GM23338 (cell line): ENCODE results near the gene TTC31.

Source experiments
- CTCF ChIP-seq, 2 experiments: fragments of 200-600 bp in 1 of 2; sonication (generic) in 1 of 2; conservative IDR thresholded peaks; 2 replicates each; pipeline versions ENCODE4 v1.5.1 to v1.6.1; 2016 to 2017; ENCODE audit warnings: antibody characterized with exemption in 2 of 2, low read depth in 2 of 2, mild to moderate bottlenecking in 2 of 2, moderate library complexity in 1 of 2
- EZH2 ChIP-seq: fragments of 200-600 bp; sonication (generic); IDR thresholded peaks from one replicate; pipeline ENCODE4 v1.8.0; 2017; ENCODE audit warnings: antibody characterized with exemption, mild to moderate bottlenecking, low read depth; ENCODE audit not compliant: unreplicated experiment
- NANOG ChIP-seq: IDR thresholded peaks from 2 replicates; pipeline ENCODE4 v1.6.1; 2016; ENCODE audit warnings: antibody characterized with exemption, borderline replicate concordance
- POLR2AphosphoS5 ChIP-seq: IDR thresholded peaks from 2 replicates; pipeline ENCODE4 v1.6.1; 2016; ENCODE audit warnings: antibody characterized with exemption, low read depth
- REST ChIP-seq: IDR thresholded peaks from one replicate; pipeline ENCODE4 v1.6.1; 2018; ENCODE audit warnings: antibody characterized with exemption; ENCODE audit not compliant: unreplicated experiment

DNA sequence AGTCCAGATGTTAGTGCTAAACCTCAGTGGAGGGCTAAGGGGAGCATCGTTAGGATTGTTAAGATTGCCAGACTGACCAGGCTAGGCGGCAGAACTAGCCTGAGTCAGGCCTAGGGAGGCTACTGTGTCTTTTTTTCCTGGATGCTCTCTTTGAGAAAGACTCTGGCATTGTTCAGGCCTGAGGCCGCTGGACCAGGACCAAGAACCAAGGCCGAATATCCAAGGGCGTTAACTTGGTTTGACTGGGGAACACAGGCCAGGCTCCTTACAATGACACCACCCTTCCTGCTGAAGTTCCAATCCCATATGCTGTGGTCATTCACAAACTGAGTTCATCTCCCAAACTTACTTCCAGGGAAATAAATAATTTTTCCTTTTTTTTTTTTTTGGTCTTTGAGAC lies 57.4 kb downstream of the TTC31 start:
- TF ChIP-seq CTCF (conservative IDR thresholded peaks at IDR 0.05; ENCODE audit: low read depth in 2 of 2) (no peak), POLR2AphosphoS5 (no peak), NANOG (no peak), EZH2 (no peak), REST (no peak)
